ENCODE data around the gene INKA1. TPM values are rescaled to one million over a fixed set of nuclear protein-coding genes. Genes with fewer than 3 reads are reported as not detected.

The INKA1 gene
- total and polyA plus RNA-seq, 9 of the 15 experiments (the other 6 are each of a cell fraction or from before 2014, with no cell fraction given), result 0.55 to 13.9 (median 6.7) TPM

GRCh38 chr3:49802719-49803464 lies at the start of gene INKA1 (continued):
- no peak for TF ChIP-seq ZBTB40 (IDR thresholded peaks at IDR 0.05)
- no peak for TF ChIP-seq ZBTB40 (CRISPR knock-in tag; IDR thresholded peaks at IDR 0.05)
- TF ChIP-seq ZNF3 (CRISPR knock-in tag; IDR thresholded peaks at IDR 0.05), result no peak
- TF ChIP-seq U2AF2 (optimal IDR thresholded peaks at IDR 0.05; ENCODE audit: low read depth, low read length), result no peak
- TF ChIP-seq MEF2A (IDR thresholded peaks at IDR 0.05; ENCODE audit: control insufficient read depth, low read depth, low read length), result no peak
- TF ChIP-seq ZBTB7A (IDR thresholded peaks at IDR 0.05; ENCODE audit: borderline replicate concordance, control insufficient read depth, low read depth, low read length), result peak; percentile 20; the same call in 1 of the 2 replicates
- TF ChIP-seq ZC3H11A (IDR thresholded peaks at IDR 0.05; ENCODE audit: low read depth, low read length), result no peak
- no peak for TF ChIP-seq RBM15 (IDR thresholded peaks at IDR 0.05; ENCODE audit: insufficient read depth, low read length)
- peak; percentile 8; the same call in 1 of the 2 replicates for TF ChIP-seq MAX (CRISPR knock-in tag; IDR thresholded peaks at IDR 0.05)
- TF ChIP-seq IFI16 (CRISPR knock-in tag; IDR thresholded peaks at IDR 0.05), result no peak
- TF ChIP-seq PHTF2 (CRISPR knock-in tag; IDR thresholded peaks at IDR 0.05), result no peak
- TF ChIP-seq GABPB2 (CRISPR knock-in tag; conservative IDR thresholded peaks at IDR 0.05), result no peak
- no peak for TF ChIP-seq KDM4B (IDR thresholded peaks at IDR 0.05; ENCODE audit: borderline replicate concordance in 2 of 2, low read depth in 1 of 2)
- TF ChIP-seq SIN3B (IDR thresholded peaks at IDR 0.05; ENCODE audit: low read depth), result 0 out of 2 replicates have a peak, but pooled peaks have one; percentile 34
- TF ChIP-seq, protein P1, sequence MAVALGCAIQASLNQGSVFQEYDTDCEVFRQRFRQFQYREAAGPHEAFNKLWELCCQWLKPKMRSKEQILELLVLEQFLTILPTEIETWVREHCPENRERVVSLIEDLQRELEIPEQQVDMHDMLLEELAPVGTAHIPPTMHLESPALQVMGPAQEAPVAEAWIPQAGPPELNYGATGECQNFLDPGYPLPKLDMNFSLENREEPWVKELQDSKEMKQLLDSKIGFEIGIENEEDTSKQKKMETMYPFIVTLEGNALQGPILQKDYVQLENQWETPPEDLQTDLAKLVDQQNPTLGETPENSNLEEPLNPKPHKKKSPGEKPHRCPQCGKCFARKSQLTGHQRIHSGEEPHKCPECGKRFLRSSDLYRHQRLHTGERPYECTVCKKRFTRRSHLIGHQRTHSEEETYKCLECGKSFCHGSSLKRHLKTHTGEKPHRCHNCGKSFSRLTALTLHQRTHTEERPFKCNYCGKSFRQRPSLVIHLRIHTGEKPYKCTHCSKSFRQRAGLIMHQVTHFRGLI (CRISPR knock-in tag; IDR thresholded peaks at IDR 0.05), result no peak
- TF ChIP-seq ZKSCAN3 (CRISPR knock-in tag; IDR thresholded peaks at IDR 0.05), result no peak
- TF ChIP-seq PRPF4 (IDR thresholded peaks at IDR 0.05; ENCODE audit: insufficient read depth, low read depth, low read length, poor library complexity, severe bottlenecking), result no peak
- no peak for TF ChIP-seq ZNF224 (CRISPR knock-in tag; IDR thresholded peaks at IDR 0.05)

Data from K562 (cell line).